H1 (cell line): ENCODE data around the gene PCDHA5. TPM values are rescaled to one million over a fixed set of nuclear protein-coding genes. Genes with fewer than 3 reads are reported as not detected.

Experiments used
- CHD2 ChIP-seq: IDR thresholded peaks from 2 replicates; pipeline ENCODE4 v1.6.1; 2012; ENCODE audit warnings: low read length, improper control_type of control experiment
- PHF8 ChIP-seq: fragments of 200-600 bp; sonication (generic); conservative IDR thresholded peaks from 2 replicates; pipeline ENCODE4 v1.7.1; 2012; ENCODE audit warnings: low read depth, mild to moderate bottlenecking, inconsistent platforms, low read length, moderate library complexity
- POLR2A ChIP-seq, 2 experiments: IDR thresholded peaks; 1 replicate in 1 of 2; 2 replicates in 1 of 2; pipeline ENCODE4 v1.6.1; 2011; ENCODE audit warnings: low read depth in 2 of 2, low read length in 2 of 2, mild to moderate bottlenecking in 2 of 2; ENCODE audit errors: control extremely low read depth in 1 of 2
- SAP30 ChIP-seq: fragments of 300-600 bp; sonication (generic); IDR thresholded peaks from 2 replicates; pipeline ENCODE4 v1.7.1; 2012; ENCODE audit warnings: low read length, moderate library complexity, mild to moderate bottlenecking, inconsistent platforms; ENCODE audit not compliant: insufficient read depth, insufficient replicate concordance
- SIN3A ChIP-seq, 2 experiments: IDR thresholded peaks in 1 of 2; conservative IDR thresholded peaks in 1 of 2; 2 replicates each; pipeline ENCODE4 v1.6.1; 2011 to 2012; ENCODE audit warnings: low read length in 2 of 2, improper control_type of control experiment in 1 of 2, low read depth in 1 of 2, mild to moderate bottlenecking in 1 of 2
- polyA plus RNA-seq, 7 experiments: library from polyadenylated mRNA; depleted of rRNA in 3 of 7; stranded (reverse) in 5 of 7; unstranded in 2 of 7; fragments of >200 nt in 5 of 7; fragments of 200-250 nt in 2 of 7; gene quantifications; 1 replicate in 5 of 7; 2 replicates in 1 of 7; 4 replicates in 1 of 7; pipeline versions ENCODE4 v1.2.1 to v1.2.3, GENCODE V29; 2011 to 2013; ENCODE audit warnings: missing spikeins in 2 of 7, mixed read lengths in 2 of 7
- total RNA-seq: library from RNA; stranded (reverse); fragmentation: NEBNext Ultra II Directional; extraction: Animal tissue kit (Norgen Biotek cat#: 25700); gene quantifications from 2 replicates; pipeline ENCODE4 v1.2.1, GENCODE V29; 2021

Gene PCDHA5
- total and polyA plus RNA-seq, 2 of the 8 experiments (the other 6 are each of a cell fraction or from before 2014, with no cell fraction given), result 0.33 to 0.76 TPM

DNA sequence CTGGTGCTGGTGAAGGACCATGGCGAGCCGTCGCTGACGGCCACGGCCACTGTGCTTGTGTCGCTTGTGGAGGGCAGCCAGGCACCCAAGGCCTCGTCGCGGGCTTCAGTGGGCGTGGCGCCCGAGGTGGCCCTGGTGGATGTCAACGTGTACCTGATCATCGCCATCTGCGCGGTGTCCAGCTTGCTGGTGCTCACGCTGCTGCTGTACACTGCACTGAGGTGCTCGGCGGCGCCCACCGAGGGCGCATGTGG lies 36.5 kb downstream of the PCDHA5 start (continued):
- TF ChIP-seq POLR2A (IDR thresholded peaks at IDR 0.05; ENCODE audit: control extremely low read depth in 1 of 2, low read depth in 2 of 2, low read length in 2 of 2) (no peak), SAP30 (no peak), CHD2 (no peak), SIN3A (conservative IDR thresholded peaks at IDR 0.05 in 1 of 2, IDR thresholded peaks at IDR 0.05 in 1 of 2; ENCODE audit: low read depth in 1 of 2, low read length in 2 of 2) (no peak), PHF8 (no peak)
